ENCODE results near the gene RHOU. TPM values are rescaled to one million over a fixed set of nuclear protein-coding genes. Genes with fewer than 3 reads are reported as not detected.

RHOU gene
- total RNA-seq, 1 experiment from 2014 or later: not detected

GRCh38 chr1:228723287-228723686 is 12.0 kb upstream of the RHOU start:
- Histone ChIP-seq H3K4me1 (replicated peaks; ENCODE audit: insufficient read depth) (no peaks in the 10 kb centered on the region), H3K27me3 (ENCODE audit: insufficient read depth, low read depth) (peaks cover 50% of the 10 kb centered on the region), H3K9me2 (ENCODE audit: insufficient read depth) (no peaks in the 10 kb centered on the region), H3K4me3 (no peak overlapping the region), H2AFZ (no peak overlapping the region), H3K9me3 (ENCODE audit: insufficient read depth, low read depth) (no peaks in the 10 kb centered on the region), H3K4me2 (no peak overlapping the region), H3F3A (ENCODE audit: insufficient read depth, low read depth) (no peaks in the 10 kb centered on the region), H4K20me1 (ENCODE audit: insufficient read depth) (no peaks in the 10 kb centered on the region; the same call in 1 of the 2 replicates), H3K36me3 (ENCODE audit: low read depth) (no peaks in the 10 kb centered on the region), H3K79me2 (ENCODE audit: low read depth) (no peaks in the 10 kb centered on the region), H3K27ac (no peak overlapping the region)
- BruUV-seq (replicated peaks): no TSS peak
- intact Hi-C loops (cut with micrococcal nuclease; ENCODE audit: unreplicated experiment): no loop called here
- no peak for DNase-seq
- POLR2A ChIA-PET (ENCODE audit: unreplicated experiment): no interaction called here
- CTCF ChIA-PET: no interaction called here
- no peak for TF ChIP-seq CTCF (conservative IDR thresholded peaks at IDR 0.05)
- TF ChIP-seq EZH2 (IDR thresholded peaks at IDR 0.05; ENCODE audit: low read depth): no peak

GRCh38 chr1:228723921-228724320 is 11.4 kb upstream of the RHOU start:
- Histone ChIP-seq H3K27ac (no peak overlapping the region), H2AFZ (no peak overlapping the region), H3K79me2 (ENCODE audit: low read depth) (no peaks in the 10 kb centered on the region), H3K9me2 (ENCODE audit: insufficient read depth) (no peaks in the 10 kb centered on the region), H3K4me2 (no peak overlapping the region), H3K27me3 (ENCODE audit: insufficient read depth, low read depth) (peaks cover 51% of the 10 kb centered on the region), H3K9me3 (ENCODE audit: insufficient read depth, low read depth) (no peaks in the 10 kb centered on the region), H3K4me1 (replicated peaks; ENCODE audit: insufficient read depth) (no peaks in the 10 kb centered on the region), H3K4me3 (no peak overlapping the region), H4K20me1 (ENCODE audit: insufficient read depth) (no peaks in the 10 kb centered on the region; the same call in 1 of the 2 replicates), H3K36me3 (ENCODE audit: low read depth) (no peaks in the 10 kb centered on the region), H3F3A (ENCODE audit: insufficient read depth, low read depth) (no peaks in the 10 kb centered on the region)
- ChIA-PET CTCF (no interaction called here), POLR2A (ENCODE audit: unreplicated experiment) (no interaction called here)
- BruUV-seq (replicated peaks): no TSS peak
- no peak for DNase-seq
- intact Hi-C loops (cut with micrococcal nuclease; ENCODE audit: unreplicated experiment): no loop called here
- TF ChIP-seq EZH2 (IDR thresholded peaks at IDR 0.05; ENCODE audit: low read depth) (no peak), CTCF (conservative IDR thresholded peaks at IDR 0.05) (no peak)

GRCh38 chr1:228725178-228725577 is 10.1 kb upstream of the RHOU start:
- Histone ChIP-seq H3K27ac (no peak overlapping the region), H3K79me2 (ENCODE audit: low read depth) (no peaks in the 10 kb centered on the region), H3K4me2 (no peak overlapping the region), H2AFZ (no peak overlapping the region), H4K20me1 (ENCODE audit: insufficient read depth) (no peaks in the 10 kb centered on the region; the same call in 1 of the 2 replicates), H3K27me3 (ENCODE audit: insufficient read depth, low read depth) (peaks cover 61% of the 10 kb centered on the region), H3K9me2 (ENCODE audit: insufficient read depth) (no peaks in the 10 kb centered on the region), H3K36me3 (ENCODE audit: low read depth) (no peaks in the 10 kb centered on the region), H3F3A (ENCODE audit: insufficient read depth, low read depth) (no peaks in the 10 kb centered on the region), H3K9me3 (ENCODE audit: insufficient read depth, low read depth) (no peaks in the 10 kb centered on the region), H3K4me3 (no peak overlapping the region), H3K4me1 (replicated peaks; ENCODE audit: insufficient read depth) (no peaks in the 10 kb centered on the region)
- intact Hi-C loops (cut with micrococcal nuclease; ENCODE audit: unreplicated experiment): no loop called here
- BruUV-seq (replicated peaks): no TSS peak
- DNase-seq: no peak
- no peak for TF ChIP-seq EZH2 (IDR thresholded peaks at IDR 0.05; ENCODE audit: low read depth)
- TF ChIP-seq CTCF (conservative IDR thresholded peaks at IDR 0.05): no peak
- ChIA-PET POLR2A (ENCODE audit: unreplicated experiment) (no interaction called here), CTCF (no interaction called here)
